CD4-positive, alpha-beta T cell treated with Interleukin-21 for 1 hour (primary cell): ENCODE results near the gene EFNB1.

Experiments used
- DNase-seq: peaks from one replicate; pipeline ENCODE4 v3.0.0-alpha.2; 2020

Gene EFNB1

DNA sequence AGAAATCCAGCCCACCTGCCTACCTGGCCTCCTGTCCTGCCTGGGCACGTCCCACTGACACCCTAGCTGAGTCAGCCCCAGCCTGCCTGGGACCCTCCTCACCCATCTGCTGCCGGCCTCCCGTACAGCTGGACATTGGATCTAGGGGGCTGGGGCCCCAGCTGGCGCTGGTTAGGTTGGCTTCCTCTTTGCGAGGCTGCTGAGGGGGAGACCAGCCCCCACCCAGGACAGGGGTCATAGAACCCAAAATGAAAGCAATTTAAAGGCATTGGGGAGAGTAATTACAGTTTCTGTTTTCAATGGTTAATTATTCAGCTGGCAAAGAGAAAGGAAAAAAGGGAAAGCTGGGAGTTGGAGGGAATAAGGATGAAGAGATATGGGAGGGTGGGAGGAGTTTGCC is 15.8 kb downstream of the EFNB1 start:
- no peak for DNase-seq

GRCh38 chrX:68846536-68846935 is 17.7 kb downstream of the EFNB1 start:
- no peak for DNase-seq

DNA sequence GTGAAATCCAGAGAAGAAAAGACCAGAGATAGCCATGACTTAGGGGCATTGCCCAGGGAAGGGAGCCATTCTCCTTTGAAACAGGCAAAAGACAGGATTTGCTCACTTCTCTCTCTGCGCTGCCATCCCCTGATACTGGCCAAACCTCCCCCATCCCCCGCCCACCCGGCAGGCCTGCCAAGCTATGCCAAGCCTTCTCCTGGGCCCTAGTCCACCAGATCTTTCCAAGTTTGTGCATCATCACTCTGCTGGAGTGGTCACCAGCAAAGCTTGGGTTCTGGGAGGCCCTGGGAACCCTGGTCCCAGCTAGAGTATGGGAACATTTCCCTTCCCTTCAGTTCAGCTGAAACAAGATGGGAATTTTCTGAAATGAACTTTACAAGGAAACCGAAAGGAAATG is 18.4 kb downstream of the EFNB1 start:
- DNase-seq = no peak

GRCh38 chrX:68848189-68848940 is 19.5 kb downstream of the EFNB1 start:
- no peak for DNase-seq

DNA sequence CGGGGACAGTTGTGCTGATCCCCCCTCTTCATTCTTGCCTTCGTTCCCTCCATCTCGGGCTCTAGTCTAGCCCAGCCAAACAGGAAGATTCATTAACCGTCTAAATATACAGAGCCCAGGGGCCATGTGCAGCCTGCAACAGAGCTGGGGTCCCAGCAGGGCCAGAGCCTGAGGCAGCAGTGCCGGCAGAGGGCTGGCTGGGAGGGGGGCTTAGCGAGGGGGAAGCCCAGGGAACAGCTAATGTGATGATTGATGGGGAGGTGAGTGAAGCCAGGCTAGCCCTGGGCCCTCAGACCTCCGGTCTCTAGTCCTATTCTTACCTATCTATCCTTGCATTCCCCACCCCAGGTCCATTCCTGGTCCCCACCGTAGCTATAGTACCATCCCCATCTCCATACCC is 22.3 kb downstream of the EFNB1 start:
- no peak for DNase-seq

DNA sequence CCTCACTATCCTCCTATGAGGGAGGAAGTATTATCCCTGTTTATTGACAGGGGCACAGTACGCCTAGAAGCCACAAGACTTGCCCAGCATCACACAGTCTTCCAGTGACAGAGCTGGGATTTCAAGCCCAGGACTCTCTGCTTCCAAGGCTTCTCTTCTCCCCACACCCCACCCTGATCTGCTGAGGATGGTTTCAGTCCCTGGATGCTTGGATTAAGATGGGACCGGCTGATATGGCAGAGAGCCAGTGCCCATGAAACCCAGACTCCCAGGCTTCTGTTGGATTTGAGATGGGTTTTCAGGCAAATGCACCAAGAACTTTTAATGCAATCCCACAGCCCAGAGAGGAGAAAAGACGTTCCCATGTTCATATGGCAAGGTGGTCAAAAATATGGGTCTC is 23.2 kb downstream of the EFNB1 start:
- no peak for DNase-seq

DNA sequence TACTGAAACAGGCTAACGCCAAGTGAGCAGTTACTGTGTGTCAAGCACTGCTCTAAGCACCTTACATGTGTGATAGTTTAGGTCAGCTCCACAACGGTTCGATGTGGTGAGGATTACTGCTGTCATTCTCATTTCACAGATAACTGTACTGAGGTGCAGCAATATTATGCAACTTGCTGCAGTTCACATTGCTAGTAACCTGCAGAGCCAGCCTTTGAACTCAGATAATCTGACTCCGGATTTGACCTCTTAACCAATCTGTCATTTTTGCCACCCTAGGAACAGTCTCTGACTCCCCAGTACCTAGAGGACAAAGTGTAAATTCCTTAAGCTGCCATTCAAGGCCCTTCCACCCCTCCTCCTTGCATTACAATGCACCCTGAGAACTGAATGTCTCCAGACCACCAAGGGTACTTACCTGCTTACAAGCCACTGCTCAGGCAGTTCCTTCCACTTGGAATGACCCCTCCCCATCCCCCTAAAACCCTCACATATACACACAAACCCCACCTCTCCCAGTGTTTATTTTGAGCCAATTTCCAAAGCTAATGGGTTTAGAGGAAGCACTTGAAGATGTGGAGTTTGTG is 24.9 kb downstream of the EFNB1 start:
- no peak for DNase-seq

DNA sequence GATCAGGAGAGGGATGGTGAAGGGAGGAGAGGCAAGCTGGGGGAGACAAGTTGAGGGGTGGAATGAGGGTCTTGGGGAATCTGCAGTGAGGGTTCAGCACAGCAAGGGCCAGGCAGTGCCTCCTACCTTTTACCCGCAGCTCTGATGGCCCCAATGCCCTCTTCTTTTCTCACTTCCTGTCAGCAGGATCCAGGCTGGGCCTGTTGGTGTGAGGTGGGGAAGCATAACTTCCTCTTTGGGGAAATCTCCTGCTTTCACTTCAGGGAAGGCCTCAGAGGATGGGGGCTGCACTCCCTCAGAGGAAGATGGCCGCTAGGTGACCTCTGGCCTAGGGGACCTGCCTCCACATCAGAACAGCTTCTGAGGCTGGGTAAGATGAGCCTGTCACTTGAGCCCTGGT is 36.5 kb downstream of the EFNB1 start:
- DNase-seq = no peak

DNA sequence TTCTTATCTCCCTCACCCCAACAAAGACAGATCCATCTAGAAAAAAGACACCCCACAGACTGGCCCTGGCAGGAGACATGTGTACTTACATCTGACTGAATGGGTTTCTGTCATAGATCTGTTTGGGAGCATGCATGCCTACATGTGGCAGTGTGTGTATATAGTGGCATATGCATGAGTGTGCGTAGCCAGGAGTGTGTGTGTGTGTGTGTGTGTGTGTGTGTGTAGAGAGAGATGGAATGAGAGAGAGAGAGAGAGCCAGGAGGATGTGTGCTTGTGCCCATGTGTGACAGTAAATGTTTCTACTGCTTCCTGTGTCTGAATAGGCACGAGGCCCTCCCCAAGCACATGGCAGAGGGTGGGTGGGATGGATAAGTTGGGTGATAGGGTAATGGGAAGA is 37.1 kb downstream of the EFNB1 start:
- no peak for DNase-seq

DNA sequence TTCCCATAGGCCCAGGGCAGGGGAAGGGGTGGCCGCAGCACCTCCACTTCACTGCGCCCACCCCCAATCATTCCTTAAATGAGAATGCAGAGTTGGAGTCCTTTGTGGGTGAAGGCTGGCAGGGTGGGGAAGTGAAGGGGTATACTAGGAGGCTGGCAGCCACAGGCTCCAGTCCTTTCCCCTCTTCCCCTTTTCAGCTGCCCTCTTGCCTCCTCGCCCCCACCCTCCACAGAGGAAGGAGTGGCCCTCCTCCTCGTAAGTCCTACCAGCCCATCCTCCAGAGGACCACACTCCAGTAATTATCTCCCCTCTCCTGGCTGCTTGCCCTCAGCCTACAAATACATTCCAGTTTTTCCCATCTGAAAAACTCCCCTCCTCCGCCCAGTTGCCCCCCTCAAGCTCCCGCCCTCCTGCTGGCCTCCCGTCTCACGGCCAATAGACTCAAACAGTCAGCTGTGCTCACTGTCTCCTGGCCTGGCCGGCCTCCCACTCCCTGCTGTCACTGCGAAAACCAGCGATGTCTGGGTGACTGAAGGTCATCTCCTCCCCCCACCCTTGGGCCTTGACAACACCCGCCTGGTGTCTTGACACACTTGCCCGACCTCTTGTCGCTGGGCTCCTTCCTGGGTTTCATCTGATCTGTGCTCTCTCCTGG is 38.8 kb downstream of the EFNB1 start:
- DNase-seq = no peak

GRCh38 chrX:68868316-68868715 is 39.5 kb downstream of the EFNB1 start:
- no peak for DNase-seq

DNA sequence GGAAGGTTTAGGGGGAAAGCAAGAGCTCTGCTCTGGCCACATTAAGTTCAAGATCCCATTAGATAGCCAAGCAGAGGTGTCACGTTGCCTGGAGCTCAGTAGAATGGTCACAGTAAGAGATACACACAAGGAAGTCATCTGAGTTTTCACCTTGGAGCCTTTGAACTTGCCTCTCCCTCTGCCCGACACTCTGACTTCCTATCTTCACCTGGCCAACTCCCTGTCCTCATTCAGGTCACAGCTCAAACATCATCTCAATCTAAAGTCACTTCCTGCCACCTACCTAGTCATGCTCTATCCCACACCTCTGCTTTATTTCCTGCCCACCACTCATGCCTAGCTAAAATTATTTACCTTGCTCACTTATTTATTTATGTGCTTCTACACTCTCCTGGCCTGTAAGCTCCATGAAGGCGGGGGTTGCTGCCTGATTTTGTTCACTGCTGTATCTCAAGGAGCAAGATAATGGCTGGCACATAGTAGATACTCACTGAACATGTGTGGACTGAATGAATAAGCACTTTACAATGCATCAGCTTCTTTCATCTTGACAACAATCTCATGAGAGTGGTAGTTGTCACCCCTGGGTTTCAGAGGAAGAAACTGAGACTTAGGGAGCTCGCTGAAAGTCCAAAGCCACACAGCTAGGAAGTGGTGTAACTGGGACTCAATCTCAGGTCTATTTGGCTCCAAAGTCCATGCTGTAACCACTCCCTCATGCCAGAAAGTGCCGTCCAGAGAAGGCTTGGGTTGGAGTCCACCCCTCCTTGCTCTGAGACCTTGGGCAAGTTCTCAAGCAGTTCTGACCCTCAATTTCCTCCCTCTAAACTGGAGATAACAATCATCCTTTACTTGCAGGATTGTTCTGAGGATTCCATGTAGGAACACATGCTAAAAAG is 40.3 kb downstream of the EFNB1 start:
- no peak for DNase-seq

- no peak for DNase-seq
Measured at GRCh38 chrX:68870357-68870756, 41.5 kb downstream of the EFNB1 start.

- DNase-seq = no peak
Measured at GRCh38 chrX:68872171-68872570, 43.4 kb downstream of the EFNB1 start.

- no peak for DNase-seq
Measured at GRCh38 chrX:68874076-68874475, 45.3 kb downstream of the EFNB1 start.

GRCh38 chrX:68876731-68877130 is 47.9 kb downstream of the EFNB1 start:
- DNase-seq = no peak

- no peak for DNase-seq
Measured at GRCh38 chrX:68877606-68878005, 48.8 kb downstream of the EFNB1 start.

GRCh38 chrX:68878977-68879645 is 50.3 kb downstream of the EFNB1 start:
- DNase-seq = no peak

DNA sequence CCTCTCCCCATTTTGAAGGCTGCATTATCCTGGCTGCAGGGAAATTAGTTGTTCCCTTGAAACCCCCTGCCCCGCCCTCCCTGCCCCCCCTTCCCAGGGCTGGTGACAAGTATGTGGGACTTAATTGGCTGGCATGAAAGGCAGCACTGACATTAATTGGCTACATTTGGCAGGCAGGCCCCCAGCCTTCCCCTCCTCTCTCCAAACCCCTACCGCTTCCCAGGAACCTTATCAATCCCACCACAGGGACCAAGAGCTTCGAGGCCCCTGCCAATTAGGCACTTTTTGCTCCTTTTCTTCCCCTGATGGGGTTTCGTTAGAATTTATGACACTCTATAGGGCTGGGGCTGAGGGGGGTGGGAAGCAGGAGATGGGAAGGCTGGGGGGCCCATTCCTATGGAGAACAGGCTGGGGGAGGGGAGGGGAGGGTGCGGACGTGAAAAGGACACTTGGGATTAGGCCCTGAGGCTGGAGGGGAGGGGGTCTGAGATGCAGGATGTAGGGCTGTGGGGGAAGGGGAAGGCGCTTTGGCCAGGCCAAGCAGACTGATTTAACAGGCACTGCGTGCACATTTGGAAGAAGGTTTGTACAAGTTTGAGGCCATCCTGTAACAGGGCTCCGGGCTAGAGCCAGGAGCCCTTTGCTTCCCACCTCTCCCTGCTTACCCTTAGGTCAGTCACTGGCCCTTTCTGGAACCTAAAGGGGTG is 52.2 kb downstream of the EFNB1 start:
- no peak for DNase-seq

- no peak for DNase-seq
Measured at GRCh38 chrX:68881911-68882310, 53.1 kb downstream of the EFNB1 start.

- DNase-seq = no peak
Measured at GRCh38 chrX:68883800-68884199, 55.0 kb downstream of the EFNB1 start.

GRCh38 chrX:68889249-68889648 is 60.4 kb downstream of the EFNB1 start:
- no peak for DNase-seq
